Hematopoietic multipotent progenitor cell treated with erythropoietin and hydrocortisone succinate and interleukin-3 and kit ligand, for 17 days (in vitro differentiated cells): ENCODE measurements around the gene IQUB.
"Not testable (repeated sequence)": the region's sequence is repeated elsewhere in the genome, so short reads cannot be mapped to it uniquely, and the experiment has no call there.

ENCODE experiments used
- DNase-seq: peaks from one replicate; pipeline ENCODE4 v3.0.0-alpha.2; 2015; ENCODE audit warnings: low spot score

IQUB gene

DNA sequence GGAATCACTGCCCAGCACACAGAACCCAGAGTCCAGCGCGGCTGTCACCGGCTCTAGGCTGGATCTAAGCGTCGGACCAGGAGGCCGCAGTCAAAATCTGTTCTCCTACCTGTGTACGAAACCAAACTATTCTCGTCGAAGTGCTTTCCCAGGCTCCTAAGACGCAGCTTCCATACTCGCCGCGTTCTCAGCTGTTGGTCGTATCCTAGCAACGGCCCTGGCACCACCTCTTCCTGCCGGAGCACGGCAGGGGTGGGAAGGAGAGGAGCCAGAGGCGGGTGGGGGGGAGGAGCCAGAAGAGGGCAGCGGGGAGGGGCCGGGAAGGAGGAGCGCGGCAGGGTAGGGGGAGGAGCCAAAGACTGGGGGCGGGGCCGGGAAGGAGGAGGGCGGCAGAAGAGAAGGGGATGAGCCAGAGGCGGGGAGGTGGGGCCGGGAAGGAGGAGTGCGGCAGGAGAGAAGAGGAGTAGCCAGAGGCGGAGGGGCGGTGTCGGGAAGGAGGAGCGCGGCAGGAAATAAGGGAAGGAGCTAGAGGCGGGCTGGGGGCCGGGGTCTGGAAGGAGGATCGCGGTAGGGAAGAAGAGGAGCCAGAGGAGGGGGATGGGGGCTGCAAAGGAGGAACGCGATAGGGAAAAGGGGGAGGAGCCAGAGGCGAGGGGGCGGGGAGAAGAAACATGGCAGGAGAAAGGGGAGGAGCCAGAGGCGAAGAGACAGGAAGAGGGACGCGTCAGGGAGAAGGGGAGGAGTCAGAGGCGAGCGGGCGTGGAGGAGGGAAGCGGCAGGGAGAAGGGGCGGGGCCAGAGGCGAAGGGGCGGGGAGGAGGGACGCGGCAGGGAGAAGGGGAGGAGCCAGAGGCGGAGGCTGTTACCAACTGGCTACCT, at the start of gene IQUB:
IQUB (minus strand) TSS at position 213 of the 878 bp plus-strand sequence. CDS start 22,255 bp downstream, outside the sequence.
- DNase-seq = peak; percentile 98

- no peak for DNase-seq
These were observed 49.4 kb upstream of the IQUB start for GRCh38 chr7:123583821-123584220.

DNA sequence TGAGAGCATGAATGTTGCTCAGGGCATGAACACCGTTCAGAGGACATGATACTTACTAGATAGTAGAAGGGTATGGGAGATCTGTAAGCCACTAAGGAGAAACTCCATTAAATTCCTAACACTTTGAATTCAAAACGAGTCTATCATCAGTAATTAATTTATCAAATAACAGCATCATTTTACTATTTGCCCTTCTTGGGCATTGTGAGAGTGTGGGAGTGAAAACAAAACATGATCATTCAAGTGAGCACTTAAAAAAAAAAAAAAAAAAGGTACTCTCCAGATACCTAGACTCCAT, 46.7 kb upstream of the IQUB start:
- DNase-seq = no peak

DNA sequence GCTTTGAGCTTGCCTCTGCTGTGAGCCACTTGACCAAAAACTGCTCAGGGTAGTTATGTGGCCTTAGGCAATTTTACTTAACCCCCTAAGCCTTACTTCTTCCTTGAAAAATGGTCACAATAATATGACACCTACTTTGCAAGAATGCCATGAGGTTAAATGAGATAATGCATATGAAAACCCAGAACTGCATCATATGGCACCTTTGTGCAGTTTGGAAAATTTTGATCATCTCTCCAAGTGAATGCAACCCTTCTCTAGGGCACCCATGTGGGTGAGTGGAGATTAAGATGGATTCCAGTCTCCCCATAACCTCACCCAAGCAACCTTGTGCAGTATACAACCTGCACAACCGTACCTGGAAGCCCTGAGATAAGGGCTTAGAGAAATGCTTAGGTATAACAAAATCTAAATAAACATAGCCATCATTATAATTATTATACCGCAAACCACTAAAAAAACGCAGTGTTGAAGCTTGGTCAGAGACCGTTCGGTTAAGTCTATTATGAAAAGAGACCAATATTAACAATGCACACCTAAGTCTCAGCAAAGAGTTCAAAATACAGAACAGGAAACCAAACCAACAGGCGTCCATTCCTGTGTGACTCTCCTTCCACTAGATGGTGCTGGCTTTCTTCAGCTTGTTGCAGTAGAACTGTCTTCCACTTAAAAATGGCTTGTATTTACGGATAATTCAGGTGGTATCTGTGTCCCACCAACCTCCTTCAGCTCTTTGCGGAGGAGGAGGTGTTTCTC, 46.2 kb upstream of the IQUB start:
- no peak for DNase-seq

GRCh38 chr7:123579416-123579815, 45.0 kb upstream of the IQUB start:
- DNase-seq = no peak

DNA sequence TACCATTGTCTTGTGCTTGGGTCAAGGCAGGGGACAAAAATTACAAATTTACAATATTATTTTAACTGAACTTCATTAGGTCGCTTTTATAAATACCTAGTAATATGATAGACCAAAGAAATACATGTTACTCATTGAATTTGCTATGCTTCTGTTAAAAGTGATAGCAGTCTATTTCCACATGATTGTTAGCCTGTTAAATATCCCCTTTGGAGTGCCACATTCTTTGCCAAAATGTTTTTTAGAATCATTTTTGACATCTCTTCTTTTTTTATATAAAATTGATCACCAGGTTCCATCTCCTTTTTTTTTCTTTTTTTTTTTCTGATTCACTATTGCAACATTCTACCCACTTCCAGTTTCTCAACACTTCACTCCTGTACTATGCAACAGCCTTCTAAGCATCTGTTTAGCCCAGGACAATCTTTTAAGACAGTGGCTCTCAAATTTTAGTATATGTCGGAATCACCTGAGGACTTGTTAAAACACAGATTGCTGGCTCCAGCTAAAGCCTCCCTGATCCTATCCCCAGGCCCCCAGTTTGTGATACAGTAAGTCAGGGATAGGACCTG, 39.6 kb upstream of the IQUB start:
- no peak for DNase-seq

DNA sequence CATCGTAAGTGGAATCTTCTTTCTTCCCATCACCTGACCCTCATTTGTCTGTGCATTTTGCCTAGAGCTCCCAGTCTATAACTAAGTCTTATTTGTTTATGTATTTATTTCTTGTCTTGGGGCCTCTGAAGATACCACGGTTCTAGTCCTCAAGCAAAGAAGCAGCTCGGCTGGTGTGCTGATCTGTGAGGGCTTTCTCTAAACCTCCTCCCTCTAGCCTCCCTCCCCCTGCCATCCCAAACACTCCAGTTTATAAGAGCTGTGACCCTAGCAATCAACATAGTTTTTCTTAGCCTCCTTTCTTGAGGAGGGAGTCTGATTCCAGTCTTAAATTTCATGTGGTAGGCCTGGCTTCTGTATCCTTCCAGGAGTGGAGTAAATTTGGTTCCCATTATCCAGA, 38.9 kb upstream of the IQUB start:
- DNase-seq = no peak

DNA sequence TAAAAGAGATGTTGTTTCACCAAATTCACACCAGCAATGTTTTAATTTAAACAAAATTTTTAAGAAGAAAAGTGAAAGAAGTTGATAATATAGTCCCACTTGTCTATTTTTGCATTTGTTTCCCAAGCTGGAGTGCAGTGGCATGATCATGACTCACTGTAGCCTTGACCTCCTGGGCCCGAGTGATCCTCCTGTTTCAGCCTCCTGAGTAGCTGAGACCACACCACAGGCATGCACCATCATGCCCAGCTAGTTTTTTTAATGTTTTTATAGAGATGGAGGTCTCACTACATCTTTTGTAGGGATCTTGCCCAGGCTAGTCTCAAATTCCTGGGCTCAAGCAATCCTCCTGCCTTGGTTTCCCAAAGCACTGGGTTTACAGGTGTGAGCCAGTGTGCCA, 37.3 kb upstream of the IQUB start:
- no peak for DNase-seq

DNA sequence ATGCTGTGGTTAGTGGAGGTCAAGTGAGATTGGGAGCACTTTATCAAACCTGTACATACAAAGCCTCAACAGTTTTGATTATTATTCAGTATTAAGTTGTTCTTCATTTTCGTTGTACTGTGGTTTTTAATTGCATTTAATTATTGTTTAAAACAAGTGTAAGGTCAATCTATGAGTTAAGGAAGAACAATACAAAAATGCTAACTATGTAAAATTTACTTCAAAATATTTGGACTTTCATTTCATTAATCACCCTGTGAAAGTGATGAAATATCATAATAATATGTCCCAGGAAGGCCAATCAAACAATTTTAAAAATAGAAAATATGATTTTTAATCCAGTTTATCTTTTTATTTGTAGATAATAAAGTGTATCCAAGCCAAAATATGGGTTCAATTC, 36.8 kb upstream of the IQUB start:
- no peak for DNase-seq

- DNase-seq = no peak
These were observed 36.2 kb upstream of the IQUB start for GRCh38 chr7:123570390-123571182.

- DNase-seq = no peak
These were observed 35.1 kb upstream of the IQUB start for GRCh38 chr7:123569352-123570010.

- DNase-seq = no peak
These were observed 27.7 kb upstream of the IQUB start for GRCh38 chr7:123562121-123562520.

GRCh38 chr7:123558289-123558874, 24.0 kb upstream of the IQUB start:
- no peak for DNase-seq

DNA sequence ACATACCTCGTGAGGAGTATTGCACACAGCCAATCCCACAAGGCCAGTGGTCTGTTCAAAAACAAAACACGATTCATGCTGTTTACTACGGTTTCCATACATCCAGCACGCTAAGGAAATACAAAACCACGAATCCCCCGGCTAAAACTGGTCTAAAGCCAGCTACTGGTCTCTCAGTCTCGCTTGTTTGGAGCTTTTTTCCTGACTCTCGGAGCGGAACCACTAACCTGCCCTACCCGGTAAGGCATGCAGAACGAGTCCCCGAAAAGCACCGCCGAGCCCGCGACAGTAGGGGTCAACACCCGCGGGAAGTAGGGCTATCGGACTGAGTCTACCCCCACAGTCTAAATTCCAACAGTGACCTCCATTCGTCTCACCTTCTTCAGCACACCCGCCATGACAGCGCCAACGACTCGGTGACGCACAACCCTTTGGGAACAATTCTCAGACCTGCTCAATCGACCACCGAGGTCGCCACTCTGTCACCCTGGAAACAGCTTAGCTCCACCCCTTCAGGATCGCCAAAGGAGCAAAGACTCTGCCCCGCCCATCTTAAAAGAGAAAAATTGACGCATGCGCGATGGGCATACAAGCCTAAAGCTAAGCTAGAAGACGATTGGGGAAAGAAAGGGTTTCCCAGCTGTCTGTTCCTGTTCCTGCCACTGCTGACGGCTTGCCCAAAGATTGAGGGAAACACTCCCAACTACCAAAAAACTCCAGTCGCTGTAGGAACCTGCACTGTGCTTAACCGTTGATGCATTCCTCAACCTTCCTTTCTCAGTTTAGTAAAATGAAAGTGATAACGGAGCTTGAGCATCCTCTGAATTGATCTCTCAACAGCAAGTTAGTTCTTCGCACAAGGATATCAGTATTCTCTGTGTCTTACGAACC, 23.2 kb upstream of the IQUB start, which contains the start of gene NDUFA5:
NDUFA5 (minus strand) TSS at position 421 of the 891 bp plus-strand sequence; CDS start at position 398, 23 bp downstream.
- peak; percentile 100 for DNase-seq

- no peak for DNase-seq
These were observed 22.6 kb upstream of the IQUB start for GRCh38 chr7:123557016-123557397.

- DNase-seq = no peak
These were observed 21.1 kb upstream of the IQUB start for GRCh38 chr7:123555484-123555883.

- DNase-seq = no peak
These were observed 18.8 kb upstream of the IQUB start for GRCh38 chr7:123553159-123553558.

DNA sequence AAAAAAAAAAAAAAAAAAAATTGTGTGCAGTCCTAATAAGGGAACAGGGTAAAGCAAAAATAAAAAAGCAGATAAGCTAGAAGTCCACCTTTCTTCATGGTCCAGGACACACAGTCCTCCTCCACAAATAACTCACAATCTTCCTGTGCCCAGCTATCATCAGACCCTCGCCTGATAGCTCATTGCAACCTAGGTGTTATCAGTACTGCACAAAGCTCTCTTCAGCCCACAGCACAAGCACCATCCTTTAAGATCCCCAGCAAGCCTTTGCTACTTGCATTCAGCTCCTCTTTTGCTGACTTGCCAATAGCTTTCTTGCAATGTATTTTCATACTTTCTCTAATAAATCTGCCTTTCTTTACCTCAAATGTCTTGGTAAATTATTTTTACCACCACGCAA, 18.2 kb upstream of the IQUB start:
- no peak for DNase-seq

GRCh38 chr7:123552134-123552533, 17.7 kb upstream of the IQUB start:
- DNase-seq = not testable (repeated sequence)

DNA sequence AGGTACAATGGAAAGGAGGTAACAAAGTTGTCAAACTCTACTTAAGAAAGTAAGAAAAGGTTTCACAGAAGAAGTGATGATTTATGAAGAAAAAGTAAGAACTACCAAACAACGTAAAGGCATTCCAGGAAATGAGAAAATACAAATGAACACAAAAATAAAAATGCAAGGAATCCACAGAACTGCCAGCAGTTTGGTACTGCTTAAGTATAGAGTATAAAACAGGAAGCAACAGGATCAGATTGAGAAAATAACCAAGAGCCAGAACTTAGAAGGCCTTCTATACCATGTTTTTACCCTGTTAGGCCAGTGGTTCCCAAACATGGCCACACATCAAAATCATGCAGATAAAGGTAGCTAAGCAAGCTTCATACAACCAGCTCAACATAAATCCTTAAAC, 14.0 kb upstream of the IQUB start:
- no peak for DNase-seq
